Measurements from ENCODE around the gene HIVEP1. TPM values are rescaled to one million over a fixed set of nuclear protein-coding genes. Genes with fewer than 3 reads are reported as not detected.

The HIVEP1 gene
- polyA plus RNA-seq, 1 of the 3 experiments (the other 2 are of a cell fraction): 7.7 TPM

- H3K79me2 ChIP-seq (ENCODE audit: insufficient read depth): no peaks in the 10 kb centered on the region
- H3K9me2 ChIP-seq: no peaks in the 10 kb centered on the region
- H3K9ac ChIP-seq: no peak overlapping the region
- no peaks in the 10 kb centered on the region for H3K9me3 ChIP-seq
- no peak overlapping the region for H3K27ac ChIP-seq (ENCODE audit: low read depth in 2 of 2, low read length in 1 of 2)
- no peak overlapping the region for H2AFZ ChIP-seq (ENCODE audit: low read depth)
- H3K4me3 ChIP-seq (ENCODE audit: low read depth in 2 of 2, low read length in 1 of 2): no peak overlapping the region
- peaks cover 22 to 38% of the 10 kb centered on the region in 2 experiments for H3K36me3 ChIP-seq (replicated peaks in 1 of 2; ENCODE audit: control insufficient read depth in 1 of 2, insufficient read depth in 2 of 2, low read length in 1 of 2)
- no peaks in the 10 kb centered on the region; a peak in 1 of 4 replicates for H3K4me1 ChIP-seq (ENCODE audit: control insufficient read depth in 1 of 2, insufficient read depth in 2 of 2, low read depth in 1 of 2, low read length in 1 of 2)
- POLR2A ChIA-PET: no interaction called here
- CTCF ChIA-PET: no interaction called here
- 98% methylated on average over 17 of the region's 19 CpGs for WGBS (ENCODE audit: low lambda C conversion rate)
- no peaks in the 10 kb centered on the region for H3K27me3 ChIP-seq (ENCODE audit: insufficient read depth)
- H3K4me2 ChIP-seq: no peak overlapping the region
- TF ChIP-seq, protein P1, sequence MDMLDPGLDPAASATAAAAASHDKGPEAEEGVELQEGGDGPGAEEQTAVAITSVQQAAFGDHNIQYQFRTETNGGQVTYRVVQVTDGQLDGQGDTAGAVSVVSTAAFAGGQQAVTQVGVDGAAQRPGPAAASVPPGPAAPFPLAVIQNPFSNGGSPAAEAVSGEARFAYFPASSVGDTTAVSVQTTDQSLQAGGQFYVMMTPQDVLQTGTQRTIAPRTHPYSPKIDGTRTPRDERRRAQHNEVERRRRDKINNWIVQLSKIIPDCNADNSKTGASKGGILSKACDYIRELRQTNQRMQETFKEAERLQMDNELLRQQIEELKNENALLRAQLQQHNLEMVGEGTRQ (IDR thresholded peaks at IDR 0.05; ENCODE audit: borderline replicate concordance, low read depth, low read length): no peak
- TF ChIP-seq EZH2phosphoT487 (IDR thresholded peaks at IDR 0.05; ENCODE audit: borderline replicate concordance, low read depth): no peak
- TF ChIP-seq, protein P2, sequence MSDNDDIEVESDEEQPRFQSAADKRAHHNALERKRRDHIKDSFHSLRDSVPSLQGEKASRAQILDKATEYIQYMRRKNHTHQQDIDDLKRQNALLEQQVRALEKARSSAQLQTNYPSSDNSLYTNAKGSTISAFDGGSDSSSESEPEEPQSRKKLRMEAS (IDR thresholded peaks at IDR 0.05; ENCODE audit: low read depth): no peak
- TF ChIP-seq NRF1 (IDR thresholded peaks at IDR 0.05; ENCODE audit: low read depth, low read length): no peak
- no peak for TF ChIP-seq MEF2A (IDR thresholded peaks at IDR 0.05; ENCODE audit: borderline replicate concordance, low read depth)
- no peak for TF ChIP-seq JUND (IDR thresholded peaks at IDR 0.05)
- no peak for TF ChIP-seq FOXM1 (IDR thresholded peaks at IDR 0.05; ENCODE audit: low read depth)
- no peak for TF ChIP-seq FOXJ3 (CRISPR knock-in tag; IDR thresholded peaks at IDR 0.05)
- TF ChIP-seq RAD21 (IDR thresholded peaks at IDR 0.05; ENCODE audit: low read length): no peak
- TF ChIP-seq EP300 (IDR thresholded peaks at IDR 0.05; ENCODE audit: borderline replicate concordance in 1 of 2, low read depth in 1 of 2, low read length in 1 of 2): no peak
- no peak for TF ChIP-seq SIN3A (IDR thresholded peaks at IDR 0.05; ENCODE audit: borderline replicate concordance, low read depth, low read length)
- no peak for TF ChIP-seq ELF1 (IDR thresholded peaks at IDR 0.05)
- no peak for TF ChIP-seq IRF3 (IDR thresholded peaks at IDR 0.05; ENCODE audit: low read depth, low read length)
- TF ChIP-seq, protein P3, sequence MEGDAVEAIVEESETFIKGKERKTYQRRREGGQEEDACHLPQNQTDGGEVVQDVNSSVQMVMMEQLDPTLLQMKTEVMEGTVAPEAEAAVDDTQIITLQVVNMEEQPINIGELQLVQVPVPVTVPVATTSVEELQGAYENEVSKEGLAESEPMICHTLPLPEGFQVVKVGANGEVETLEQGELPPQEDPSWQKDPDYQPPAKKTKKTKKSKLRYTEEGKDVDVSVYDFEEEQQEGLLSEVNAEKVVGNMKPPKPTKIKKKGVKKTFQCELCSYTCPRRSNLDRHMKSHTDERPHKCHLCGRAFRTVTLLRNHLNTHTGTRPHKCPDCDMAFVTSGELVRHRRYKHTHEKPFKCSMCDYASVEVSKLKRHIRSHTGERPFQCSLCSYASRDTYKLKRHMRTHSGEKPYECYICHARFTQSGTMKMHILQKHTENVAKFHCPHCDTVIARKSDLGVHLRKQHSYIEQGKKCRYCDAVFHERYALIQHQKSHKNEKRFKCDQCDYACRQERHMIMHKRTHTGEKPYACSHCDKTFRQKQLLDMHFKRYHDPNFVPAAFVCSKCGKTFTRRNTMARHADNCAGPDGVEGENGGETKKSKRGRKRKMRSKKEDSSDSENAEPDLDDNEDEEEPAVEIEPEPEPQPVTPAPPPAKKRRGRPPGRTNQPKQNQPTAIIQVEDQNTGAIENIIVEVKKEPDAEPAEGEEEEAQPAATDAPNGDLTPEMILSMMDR (IDR thresholded peaks at IDR 0.05): no peak
- TF ChIP-seq TAF1 (IDR thresholded peaks at IDR 0.05; ENCODE audit: borderline replicate concordance, low read depth, low read length): no peak
- no peak for TF ChIP-seq ZBTB33 (IDR thresholded peaks at IDR 0.05; ENCODE audit: borderline replicate concordance, low read depth)
- no peak for TF ChIP-seq PBX3 (IDR thresholded peaks at IDR 0.05)
- TF ChIP-seq GATA2 (CRISPR knock-in tag; IDR thresholded peaks at IDR 0.05): no peak
- no peak for TF ChIP-seq RFX5 (IDR thresholded peaks at IDR 0.05; ENCODE audit: low read length)
- no peak for TF ChIP-seq CHD2 (IDR thresholded peaks at IDR 0.05; ENCODE audit: low read length, partially characterized antibody)
- peaks cover 5% of the 10 kb centered on the region for H3F3A ChIP-seq (replicated peaks; ENCODE audit: insufficient read depth)
- H4K20me1 ChIP-seq (ENCODE audit: insufficient read depth): no peaks in the 10 kb centered on the region
- no peak for DNase-seq
These were observed 151.8 kb downstream of the HIVEP1 start for GRCh38 chr6:12163744-12164507.

Data from SK-N-SH (cell line).